GM23338 (cell line): ENCODE results near the gene RAD51AP2. TPM values are rescaled to one million over a fixed set of nuclear protein-coding genes. Genes with fewer than 3 reads are reported as not detected.

Source experiments
- ATAC-seq: fragments of 200-7000 bp; cut with Tn5 transposase; 3 replicates; pipeline ENCODE4 v1.9.1; 2020
- DNase-seq: peaks from one replicate; pipeline ENCODE4 v3.0.0-alpha.2; 2015; ENCODE audit warnings: low spot score
- H2AFZ ChIP-seq: fragments of 200-600 bp; sonication (generic); 2 replicates; pipeline ENCODE4 v1.8.0; 2016; ENCODE audit warnings: antibody characterized with exemption, mild to moderate bottlenecking, moderate library complexity
- H3F3A ChIP-seq: fragments of 200-600 bp; sonication (generic); replicated peaks from 2 replicates; pipeline ENCODE4 v1.8.0; 2017; ENCODE audit warnings: antibody characterized with exemption, mixed run types, low read depth
- H3K27ac ChIP-seq: fragments of 200-600 bp; sonication (generic); 2 replicates; pipeline ENCODE4 v1.6.1; 2016; ENCODE audit warnings: low read depth
- H3K27me3 ChIP-seq: fragments of 200-600 bp; sonication (generic); 2 replicates; pipeline ENCODE4 v1.8.0; 2016; ENCODE audit warnings: mild to moderate bottlenecking, mixed run types, moderate library complexity; ENCODE audit not compliant: insufficient read depth
- H3K36me3 ChIP-seq: fragments of 200-600 bp; sonication (generic); 2 replicates; pipeline ENCODE4 v1.8.0; 2016; ENCODE audit warnings: mild to moderate bottlenecking; ENCODE audit not compliant: insufficient read depth
- H3K4me1 ChIP-seq: fragments of 200-600 bp; sonication (generic); 2 replicates; pipeline ENCODE4 v1.8.0; 2016; ENCODE audit warnings: mild to moderate bottlenecking, moderate library complexity; ENCODE audit not compliant: insufficient read depth
- H3K4me2 ChIP-seq: fragments of 200-600 bp; sonication (generic); 2 replicates; pipeline ENCODE4 v1.7.1; 2017; ENCODE audit warnings: mixed run types
- H3K4me3 ChIP-seq: fragments of 200-600 bp; sonication (generic); 2 replicates; pipeline ENCODE4 v1.6.1; 2016; ENCODE audit warnings: mixed run types
- H3K79me2 ChIP-seq: fragments of 200-600 bp; sonication (generic); replicated peaks from 2 replicates; pipeline ENCODE4 v1.8.0; 2017; ENCODE audit warnings: mild to moderate bottlenecking; ENCODE audit not compliant: insufficient read depth
- H3K9me2 ChIP-seq: fragments of 200-600 bp; sonication (generic); 2 replicates; pipeline ENCODE4 v1.8.0; 2017; ENCODE audit not compliant: insufficient read depth
- H4K20me1 ChIP-seq: fragments of 200-600 bp; sonication (generic); replicated peaks from 2 replicates; pipeline ENCODE4 v1.8.0; 2017; ENCODE audit warnings: mild to moderate bottlenecking; ENCODE audit not compliant: insufficient read depth
- H3K27ac Mint-ChIP-seq: 2 replicates; pipeline ENCODE4 v1.8.0; 2020; ENCODE audit warnings: inconsistent platforms, mild to moderate bottlenecking, moderate library complexity, mixed read lengths
- H3K27me3 Mint-ChIP-seq: 3 replicates; pipeline ENCODE4 v1.8.0; 2022; ENCODE audit warnings: low read depth, mild to moderate bottlenecking, moderate library complexity, mixed read lengths, inconsistent platforms; ENCODE audit not compliant: insufficient read depth, poor library complexity
- H3K36me3 Mint-ChIP-seq: 3 replicates; pipeline ENCODE4 v1.8.0; 2021; ENCODE audit warnings: low read depth, mild to moderate bottlenecking, inconsistent platforms, moderate library complexity, mixed read lengths
- H3K4me1 Mint-ChIP-seq: 3 replicates; pipeline ENCODE4 v1.8.0; 2020; ENCODE audit warnings: mild to moderate bottlenecking, inconsistent platforms, mixed read lengths
- H3K4me3 Mint-ChIP-seq: 3 replicates; pipeline ENCODE4 v1.8.0; 2021; ENCODE audit warnings: moderate library complexity, mild to moderate bottlenecking, inconsistent platforms, mixed read lengths
- H3K9me3 Mint-ChIP-seq: 3 replicates; pipeline ENCODE4 v1.8.0; 2020; ENCODE audit warnings: moderate library complexity, mild to moderate bottlenecking, inconsistent platforms, mixed read lengths
- EZH2 ChIP-seq: fragments of 200-600 bp; sonication (generic); IDR thresholded peaks from one replicate; pipeline ENCODE4 v1.8.0; 2017; ENCODE audit warnings: antibody characterized with exemption, mild to moderate bottlenecking, low read depth; ENCODE audit not compliant: unreplicated experiment
- JUNB ChIP-seq: IDR thresholded peaks from one replicate; pipeline ENCODE4 v1.6.1; 2016; ENCODE audit warnings: antibody characterized with exemption; ENCODE audit not compliant: unreplicated experiment
- NANOG ChIP-seq: IDR thresholded peaks from 2 replicates; pipeline ENCODE4 v1.6.1; 2016; ENCODE audit warnings: antibody characterized with exemption, borderline replicate concordance
- STAT1 ChIP-seq: IDR thresholded peaks from one replicate; pipeline ENCODE4 v1.6.1; 2016; ENCODE audit warnings: antibody characterized with exemption; ENCODE audit not compliant: unreplicated experiment
- ZNF114 ChIP-seq: fragments of 250-450 bp; sonication (Bioruptor Pico); IDR thresholded peaks from 2 replicates; pipeline ENCODE4 v1.5.0; 2020; ENCODE audit warnings: mild to moderate bottlenecking, moderate library complexity
- polyA plus RNA-seq: library from polyadenylated mRNA; unstranded; fragments of >200 nt; fragmentation: Nextera tagmentation; extraction: Ambion mirVana; gene quantifications from 2 replicates; pipeline ENCODE4 v1.2.1, GENCODE V29; 2016
- total RNA-seq: library from RNA; depleted of rRNA; stranded (reverse); fragments of >200 nt; shearing (Covaris generic); gene quantifications from 2 replicates; pipeline ENCODE4 v1.2.3, GENCODE V29; 2014
- TF ChIP-seq, protein P1 (sequence below): fragments of 250-450 bp; sonication (Bioruptor Pico); IDR thresholded peaks from 2 replicates; pipeline ENCODE4 v1.5.0; 2020; ENCODE audit warnings: mild to moderate bottlenecking, moderate library complexity
- TF ChIP-seq, protein P2 (sequence below): IDR thresholded peaks from 2 replicates; pipeline ENCODE4 v1.6.1; 2016; ENCODE audit warnings: antibody characterized with exemption

RAD51AP2 gene
- total and polyA plus RNA-seq, 2 experiments from 2014 or later = 0.16 to 0.38 TPM

DNA sequence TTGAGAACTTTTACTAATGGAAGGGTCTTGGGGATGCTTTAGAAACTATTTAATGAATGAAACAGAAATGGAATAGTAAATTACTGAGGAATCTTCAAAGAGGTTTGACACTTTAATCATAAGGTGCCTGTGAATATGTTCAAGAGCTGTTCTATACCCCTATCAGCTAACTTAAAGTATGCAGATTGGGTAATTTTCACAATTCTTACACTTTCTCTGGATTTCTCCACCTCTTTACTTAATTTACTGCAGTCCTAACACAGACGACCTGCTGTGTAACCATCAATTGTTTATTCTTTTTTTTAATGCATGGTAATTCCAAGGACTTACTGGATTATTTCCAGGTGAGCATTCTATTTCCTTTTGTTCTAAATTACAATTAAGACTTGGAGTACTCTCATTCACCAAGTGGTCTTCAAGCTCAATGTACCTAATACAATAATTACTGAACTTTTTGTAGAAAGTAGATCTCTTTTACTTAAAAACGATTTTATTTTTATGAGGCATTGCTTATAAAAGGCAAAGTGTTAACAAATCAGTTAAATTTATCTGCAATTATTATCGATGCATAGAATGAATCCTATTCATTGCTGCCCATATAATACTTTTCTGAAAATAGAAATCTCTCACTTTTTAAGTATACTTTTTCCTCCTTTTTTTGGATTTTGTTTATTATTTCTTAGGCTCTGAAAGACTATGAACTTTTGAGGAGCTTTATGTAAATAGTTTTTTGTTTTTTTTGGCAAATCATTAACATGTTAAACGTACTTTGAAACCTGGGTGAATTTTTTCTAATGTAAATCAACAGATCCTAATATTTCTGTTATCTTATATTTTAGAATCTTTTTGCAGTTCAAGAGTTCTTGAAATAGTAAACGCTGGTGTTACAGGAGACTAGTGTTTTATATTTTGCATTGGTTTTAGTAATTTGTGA, 27.7 kb upstream of the RAD51AP2 start:
- Histone ChIP-seq H3K36me3 (no peaks in the 10 kb centered on the region), H3K4me2 (peak overlapping the region; percentile 61), H3K4me1 (peaks cover 71% of the 10 kb centered on the region), H3K4me3 (peak overlapping the region; percentile 82), H3K9me2 (no peaks in the 10 kb centered on the region), H4K20me1 (peaks cover 6% of the 10 kb centered on the region; the same call in 1 of the 2 replicates), H3K27ac (peak overlapping the region; percentile 95), H3K79me2 (peaks cover 87% of the 10 kb centered on the region), H2AFZ (no peak overlapping the region), H3F3A (peaks cover 9% of the 10 kb centered on the region; the same call in 1 of the 2 replicates), H3K27me3 (no peaks in the 10 kb centered on the region)
- H3K9me3 Mint-ChIP-seq = no peaks in the 10 kb centered on the region
- ATAC-seq (no peak), DNase-seq (no peak)
- H3K4me3 Mint-ChIP-seq = peak overlapping the region; percentile 65
- peaks cover 4% of the 10 kb centered on the region for H3K27me3 Mint-ChIP-seq
- peaks cover 10% of the 10 kb centered on the region for H3K36me3 Mint-ChIP-seq
- TF ChIP-seq, protein P1, sequence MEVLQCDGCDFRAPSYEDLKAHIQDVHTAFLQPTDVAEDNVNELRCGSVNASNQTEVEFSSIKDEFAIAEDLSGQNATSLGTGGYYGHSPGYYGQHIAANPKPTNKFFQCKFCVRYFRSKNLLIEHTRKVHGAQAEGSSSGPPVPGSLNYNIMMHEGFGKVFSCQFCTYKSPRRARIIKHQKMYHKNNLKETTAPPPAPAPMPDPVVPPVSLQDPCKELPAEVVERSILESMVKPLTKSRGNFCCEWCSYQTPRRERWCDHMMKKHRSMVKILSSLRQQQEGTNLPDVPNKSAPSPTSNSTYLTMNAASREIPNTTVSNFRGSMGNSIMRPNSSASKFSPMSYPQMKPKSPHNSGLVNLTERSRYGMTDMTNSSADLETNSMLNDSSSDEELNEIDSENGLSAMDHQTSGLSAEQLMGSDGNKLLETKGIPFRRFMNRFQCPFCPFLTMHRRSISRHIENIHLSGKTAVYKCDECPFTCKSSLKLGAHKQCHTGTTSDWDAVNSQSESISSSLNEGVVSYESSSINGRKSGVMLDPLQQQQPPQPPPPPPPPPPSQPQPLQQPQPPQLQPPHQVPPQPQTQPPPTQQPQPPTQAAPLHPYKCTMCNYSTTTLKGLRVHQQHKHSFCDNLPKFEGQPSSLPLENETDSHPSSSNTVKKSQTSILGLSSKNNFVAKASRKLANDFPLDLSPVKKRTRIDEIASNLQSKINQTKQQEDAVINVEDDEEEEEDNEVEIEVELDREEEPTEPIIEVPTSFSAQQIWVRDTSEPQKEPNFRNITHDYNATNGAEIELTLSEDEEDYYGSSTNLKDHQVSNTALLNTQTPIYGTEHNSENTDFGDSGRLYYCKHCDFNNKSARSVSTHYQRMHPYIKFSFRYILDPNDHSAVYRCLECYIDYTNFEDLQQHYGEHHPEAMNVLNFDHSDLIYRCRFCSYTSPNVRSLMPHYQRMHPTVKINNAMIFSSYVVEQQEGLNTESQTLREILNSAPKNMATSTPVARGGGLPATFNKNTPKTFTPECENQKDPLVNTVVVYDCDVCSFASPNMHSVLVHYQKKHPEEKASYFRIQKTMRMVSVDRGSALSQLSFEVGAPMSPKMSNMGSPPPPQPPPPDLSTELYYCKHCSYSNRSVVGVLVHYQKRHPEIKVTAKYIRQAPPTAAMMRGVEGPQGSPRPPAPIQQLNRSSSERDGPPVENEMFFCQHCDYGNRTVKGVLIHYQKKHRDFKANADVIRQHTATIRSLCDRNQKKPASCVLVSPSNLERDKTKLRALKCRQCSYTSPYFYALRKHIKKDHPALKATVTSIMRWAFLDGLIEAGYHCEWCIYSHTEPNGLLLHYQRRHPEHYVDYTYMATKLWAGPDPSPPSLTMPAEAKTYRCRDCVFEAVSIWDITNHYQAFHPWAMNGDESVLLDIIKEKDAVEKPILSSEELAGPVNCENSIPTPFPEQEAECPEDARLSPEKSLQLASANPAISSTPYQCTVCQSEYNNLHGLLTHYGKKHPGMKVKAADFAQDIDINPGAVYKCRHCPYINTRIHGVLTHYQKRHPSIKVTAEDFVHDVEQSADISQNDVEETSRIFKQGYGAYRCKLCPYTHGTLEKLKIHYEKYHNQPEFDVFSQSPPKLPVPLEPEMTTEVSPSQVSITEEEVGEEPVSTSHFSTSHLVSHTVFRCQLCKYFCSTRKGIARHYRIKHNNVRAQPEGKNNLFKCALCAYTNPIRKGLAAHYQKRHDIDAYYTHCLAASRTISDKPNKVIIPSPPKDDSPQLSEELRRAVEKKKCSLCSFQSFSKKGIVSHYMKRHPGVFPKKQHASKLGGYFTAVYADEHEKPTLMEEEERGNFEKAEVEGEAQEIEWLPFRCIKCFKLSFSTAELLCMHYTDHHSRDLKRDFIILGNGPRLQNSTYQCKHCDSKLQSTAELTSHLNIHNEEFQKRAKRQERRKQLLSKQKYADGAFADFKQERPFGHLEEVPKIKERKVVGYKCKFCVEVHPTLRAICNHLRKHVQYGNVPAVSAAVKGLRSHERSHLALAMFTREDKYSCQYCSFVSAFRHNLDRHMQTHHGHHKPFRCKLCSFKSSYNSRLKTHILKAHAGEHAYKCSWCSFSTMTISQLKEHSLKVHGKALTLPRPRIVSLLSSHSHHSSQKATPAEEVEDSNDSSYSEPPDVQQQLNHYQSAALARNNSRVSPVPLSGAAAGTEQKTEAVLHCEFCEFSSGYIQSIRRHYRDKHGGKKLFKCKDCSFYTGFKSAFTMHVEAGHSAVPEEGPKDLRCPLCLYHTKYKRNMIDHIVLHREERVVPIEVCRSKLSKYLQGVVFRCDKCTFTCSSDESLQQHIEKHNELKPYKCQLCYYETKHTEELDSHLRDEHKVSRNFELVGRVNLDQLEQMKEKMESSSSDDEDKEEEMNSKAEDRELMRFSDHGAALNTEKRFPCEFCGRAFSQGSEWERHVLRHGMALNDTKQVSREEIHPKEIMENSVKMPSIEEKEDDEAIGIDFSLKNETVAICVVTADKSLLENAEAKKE = no peak
- TF ChIP-seq NANOG (peak; percentile 67), STAT1 (no peak), ZNF114 (CRISPR knock-in tag) (no peak), EZH2 (no peak), JUNB (no peak)
- TF ChIP-seq, protein P2, sequence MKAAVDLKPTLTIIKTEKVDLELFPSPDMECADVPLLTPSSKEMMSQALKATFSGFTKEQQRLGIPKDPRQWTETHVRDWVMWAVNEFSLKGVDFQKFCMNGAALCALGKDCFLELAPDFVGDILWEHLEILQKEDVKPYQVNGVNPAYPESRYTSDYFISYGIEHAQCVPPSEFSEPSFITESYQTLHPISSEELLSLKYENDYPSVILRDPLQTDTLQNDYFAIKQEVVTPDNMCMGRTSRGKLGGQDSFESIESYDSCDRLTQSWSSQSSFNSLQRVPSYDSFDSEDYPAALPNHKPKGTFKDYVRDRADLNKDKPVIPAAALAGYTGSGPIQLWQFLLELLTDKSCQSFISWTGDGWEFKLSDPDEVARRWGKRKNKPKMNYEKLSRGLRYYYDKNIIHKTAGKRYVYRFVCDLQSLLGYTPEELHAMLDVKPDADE = no peak
- H3K4me1 Mint-ChIP-seq = peaks cover 67% of the 10 kb centered on the region
- peak overlapping the region; percentile 95 for H3K27ac Mint-ChIP-seq
